Prostate gland (tissue), 2 donors: ENCODE measurements around the gene PTPN23. TPM values are rescaled to one million over a fixed set of nuclear protein-coding genes. Genes with fewer than 3 reads are reported as not detected.

ENCODE experiments used
- DNase-seq: peaks from one replicate; pipeline ENCODE4 v3.0.0-alpha.2; 2019; ENCODE audit warnings: low spot score
- H3K27ac ChIP-seq, 2 donors: fragments of 200-600 bp; sonication (generic); 2 replicates each; pipeline ENCODE4 v1.5.1; 2017 to 2019
- H3K27me3 ChIP-seq: fragments of 200-600 bp; sonication (generic); replicated peaks from 2 replicates; pipeline ENCODE4 v1.5.1; 2019; ENCODE audit not compliant: insufficient read depth
- H3K36me3 ChIP-seq, 2 donors: fragments of 200-600 bp; sonication (generic); 1 replicate in 1 of 2; 2 replicates in 1 of 2; pipeline versions ENCODE4 v1.5.1 to v1.8.1; 2017 to 2019
- H3K4me1 ChIP-seq: fragments of 200-600 bp; sonication (generic); replicated peaks from 2 replicates; pipeline ENCODE4 v1.5.1; 2019
- H3K4me3 ChIP-seq, 2 donors: fragments of 200-600 bp; sonication (generic); 2 replicates each; pipeline ENCODE4 v1.5.1; 2017 to 2019
- H3K9me3 ChIP-seq: fragments of 200-600 bp; sonication (generic); 2 replicates; pipeline ENCODE4 v1.5.1; 2017
- CTCF ChIP-seq, 4 experiments: fragments of 200-600 bp in 2 of 4; fragments of 450-650 bp in 2 of 4; sonication (generic) in 2 of 4; IDR thresholded peaks; 1 replicate in 3 of 4; 2 replicates in 1 of 4; pipeline ENCODE4 v1.5.1; 2016 to 2019; ENCODE audit warnings: antibody characterized with exemption in 4 of 4, mild to moderate bottlenecking in 2 of 4, moderate library complexity in 2 of 4
- POLR2A ChIP-seq: fragments of 450-650 bp; IDR thresholded peaks from one replicate; pipeline ENCODE4 v1.6.1; 2016; ENCODE audit warnings: antibody characterized with exemption, mild to moderate bottlenecking
- POLR2AphosphoS5 ChIP-seq: sonication (generic); formaldehyde crosslinking; IDR thresholded peaks from one replicate; pipeline ENCODE4 v1.6.1; 2017; ENCODE audit warnings: antibody characterized with exemption
- whole genome bisulfite sequencing: methylation state at CpG from one replicate; pipeline ENCODE4 v1.1.5; 2018; 5-methylcytosine and 5-hydroxymethylcytosine counted together
- intact Hi-C: fragments of 100-400 bp; cut with DNase I; formaldehyde crosslinking; loops from one replicate; pipeline ENCODE4 v1.14.2; 2022
- total RNA-seq, 2 donors: library from RNA; depleted of rRNA; stranded (reverse); fragments of >200 nt; gene quantifications; one replicate each; pipeline ENCODE4 v1.1.0, GENCODE V29; 2016

Gene PTPN23
- total RNA-seq, 2 donors from 2014 or later = 31.7 to 47.4 TPM

DNA sequence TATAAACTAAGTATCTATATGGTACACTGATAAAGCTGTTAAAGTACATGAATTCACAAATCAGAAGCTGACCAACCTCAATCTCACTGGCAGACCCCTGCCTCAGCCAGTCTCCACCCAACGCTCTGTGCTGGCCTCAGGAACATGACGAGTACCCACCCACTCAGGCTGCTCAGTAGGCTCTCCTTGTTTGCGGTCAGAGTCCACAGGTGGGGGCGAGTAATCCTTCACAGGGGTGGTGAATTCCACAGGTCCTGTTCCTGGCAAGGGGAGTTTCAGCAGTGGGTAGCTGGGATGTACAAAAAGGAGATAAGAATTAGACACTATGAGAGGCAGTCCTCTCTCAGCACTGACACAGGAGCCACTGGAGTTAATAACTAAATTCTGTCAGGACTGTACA is 54.0 kb downstream of the PTPN23 start:
- H3K36me3 ChIP-seq = peaks cover 0 to 8% of the 10 kb centered on the region in 2 donors
- H3K27me3 ChIP-seq = no peaks in the 10 kb centered on the region
- H3K27ac ChIP-seq = no peak overlapping the region
- TF ChIP-seq POLR2A (no peak), CTCF (IDR thresholded peaks at IDR 0.05) (no peak), POLR2AphosphoS5 (no peak)
- intact Hi-C loops = no loop called here
- no peaks in the 10 kb centered on the region for H3K4me1 ChIP-seq
- H3K9me3 ChIP-seq = no peaks in the 10 kb centered on the region
- 97% methylated on average over 4 of the region's 4 CpGs for WGBS
- no peak overlapping the region for H3K4me3 ChIP-seq
- DNase-seq = no peak

DNA sequence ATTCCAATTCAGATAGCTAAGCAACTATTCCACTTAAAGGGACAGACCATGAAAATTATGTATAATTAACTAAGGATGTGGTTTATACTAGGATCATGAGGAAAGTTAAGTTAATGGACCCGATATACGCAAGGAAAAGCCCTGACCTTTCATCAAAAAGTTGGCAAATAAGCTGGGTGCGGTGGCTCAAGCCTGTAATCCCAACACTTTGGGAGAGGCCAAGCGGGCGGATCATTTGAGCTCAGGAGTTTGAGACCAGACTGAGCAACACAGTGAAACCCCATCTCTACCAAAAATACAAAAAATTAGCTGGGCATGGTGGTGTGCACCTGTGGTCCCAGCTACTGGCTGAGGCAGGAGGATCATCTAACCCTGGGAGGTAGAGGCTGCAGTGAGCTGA is 55.4 kb downstream of the PTPN23 start:
- 99% methylated on average over 5 of the region's 5 CpGs for WGBS
- TF ChIP-seq CTCF (IDR thresholded peaks at IDR 0.05) (no peak), POLR2A (no peak), POLR2AphosphoS5 (no peak)
- Histone ChIP-seq H3K4me3 (no peak overlapping the region), H3K27ac (no peak overlapping the region), H3K4me1 (no peaks in the 10 kb centered on the region), H3K9me3 (no peaks in the 10 kb centered on the region), H3K27me3 (no peaks in the 10 kb centered on the region), H3K36me3 (peaks cover 0 to 8% of the 10 kb centered on the region in 2 donors)
- intact Hi-C loops = no loop called here
- no peak for DNase-seq

- Histone ChIP-seq H3K9me3 (no peaks in the 10 kb centered on the region), H3K27ac (no peak overlapping the region), H3K4me1 (peaks cover 9% of the 10 kb centered on the region), H3K4me3 (no peak overlapping the region), H3K27me3 (no peaks in the 10 kb centered on the region), H3K36me3 (no peaks in the 10 kb centered on the region)
- intact Hi-C loops = no loop called here
- TF ChIP-seq POLR2A = no peak
- TF ChIP-seq CTCF (IDR thresholded peaks at IDR 0.05) = no peak
- no peak for TF ChIP-seq POLR2AphosphoS5
- DNase-seq = no peak
These were observed 59.3 kb downstream of the PTPN23 start for GRCh38 chr3:47440131-47440530.

DNA sequence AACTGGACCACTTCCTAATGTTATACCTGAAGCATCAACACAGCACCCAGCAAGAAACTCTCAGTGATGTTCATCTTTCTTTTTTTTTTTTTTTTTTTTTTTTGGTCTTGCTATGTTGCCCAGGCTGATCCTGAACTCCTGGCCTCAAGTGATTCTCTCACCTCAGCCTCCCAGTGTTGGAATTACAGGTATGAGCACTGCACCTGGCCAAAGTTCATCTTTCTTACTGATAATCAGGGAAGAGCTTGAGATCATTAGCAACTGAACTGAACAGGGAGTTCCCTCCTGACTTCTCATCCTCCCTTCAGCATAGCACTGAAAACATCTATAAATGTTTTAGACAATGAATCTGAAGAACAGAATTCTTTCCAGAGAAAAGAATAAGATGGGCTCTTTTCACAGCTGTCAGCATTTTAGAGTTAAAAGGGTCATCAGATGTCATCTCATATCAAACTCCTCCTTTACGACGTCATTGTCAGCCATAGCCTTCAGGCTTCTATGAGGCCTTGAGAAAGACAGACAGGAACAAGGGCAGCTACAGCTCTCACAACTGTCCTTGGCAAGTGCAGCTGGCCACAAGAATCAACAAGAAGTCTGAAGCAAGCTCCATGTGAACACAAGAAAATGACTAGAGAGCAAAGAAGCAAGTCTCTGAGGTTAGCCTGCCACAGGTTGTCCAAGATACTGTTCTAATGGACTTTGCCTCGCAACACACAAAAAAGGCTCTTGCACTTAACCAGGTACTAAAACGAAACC is 61.2 kb downstream of the PTPN23 start:
- no peak for DNase-seq
- WGBS = 75% methylated on average over 4 of the region's 4 CpGs
- H3K4me3 ChIP-seq = no peak overlapping the region
- no peaks in the 10 kb centered on the region for H3K27me3 ChIP-seq
- H3K9me3 ChIP-seq = no peaks in the 10 kb centered on the region
- H3K36me3 ChIP-seq = no peaks in the 10 kb centered on the region
- peak overlapping the region; percentile 64 to 83 for H3K27ac ChIP-seq
- H3K4me1 ChIP-seq = peaks cover 9% of the 10 kb centered on the region
- TF ChIP-seq POLR2A = no peak
- TF ChIP-seq POLR2AphosphoS5 = no peak
- no peak for TF ChIP-seq CTCF (IDR thresholded peaks at IDR 0.05)
- intact Hi-C loops = no loop called here

DNA sequence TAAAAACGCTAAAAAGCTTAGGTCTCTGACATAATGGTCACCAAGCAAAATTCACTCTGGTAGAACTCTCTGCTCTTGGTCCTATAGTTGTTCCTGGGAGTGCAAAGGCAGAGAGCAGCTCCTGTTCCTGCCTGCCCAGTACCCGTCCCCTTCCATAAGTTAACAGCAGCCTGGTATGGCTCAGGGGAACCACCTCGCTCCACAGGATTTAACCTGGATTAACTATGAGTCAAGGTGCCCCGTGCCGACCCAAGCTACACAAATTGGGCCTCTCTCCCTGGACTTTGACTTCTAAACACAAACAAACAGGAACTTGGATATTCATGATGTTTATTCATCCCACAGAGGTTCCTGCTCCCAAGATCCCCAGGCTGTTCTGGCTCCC is 62.8 kb downstream of the PTPN23 start:
- 33% methylated on average over 5 of the region's 5 CpGs for WGBS
- no peak for TF ChIP-seq CTCF (IDR thresholded peaks at IDR 0.05)
- no peak for TF ChIP-seq POLR2AphosphoS5
- no peak for TF ChIP-seq POLR2A
- H3K9me3 ChIP-seq = no peaks in the 10 kb centered on the region
- no peaks in the 10 kb centered on the region for H3K27me3 ChIP-seq
- H3K36me3 ChIP-seq = no peaks in the 10 kb centered on the region
- intact Hi-C loops = no loop called here
- H3K27ac ChIP-seq = peak overlapping the region; percentile 64 to 83
- H3K4me1 ChIP-seq = peaks cover 9% of the 10 kb centered on the region
- peak; percentile 37 for DNase-seq
- no peak overlapping the region for H3K4me3 ChIP-seq
